ENCODE data around the gene MRNIP.
A peak's percentile ranks its signal among the peaks of the same experiment; 100 is the strongest.

DNA sequence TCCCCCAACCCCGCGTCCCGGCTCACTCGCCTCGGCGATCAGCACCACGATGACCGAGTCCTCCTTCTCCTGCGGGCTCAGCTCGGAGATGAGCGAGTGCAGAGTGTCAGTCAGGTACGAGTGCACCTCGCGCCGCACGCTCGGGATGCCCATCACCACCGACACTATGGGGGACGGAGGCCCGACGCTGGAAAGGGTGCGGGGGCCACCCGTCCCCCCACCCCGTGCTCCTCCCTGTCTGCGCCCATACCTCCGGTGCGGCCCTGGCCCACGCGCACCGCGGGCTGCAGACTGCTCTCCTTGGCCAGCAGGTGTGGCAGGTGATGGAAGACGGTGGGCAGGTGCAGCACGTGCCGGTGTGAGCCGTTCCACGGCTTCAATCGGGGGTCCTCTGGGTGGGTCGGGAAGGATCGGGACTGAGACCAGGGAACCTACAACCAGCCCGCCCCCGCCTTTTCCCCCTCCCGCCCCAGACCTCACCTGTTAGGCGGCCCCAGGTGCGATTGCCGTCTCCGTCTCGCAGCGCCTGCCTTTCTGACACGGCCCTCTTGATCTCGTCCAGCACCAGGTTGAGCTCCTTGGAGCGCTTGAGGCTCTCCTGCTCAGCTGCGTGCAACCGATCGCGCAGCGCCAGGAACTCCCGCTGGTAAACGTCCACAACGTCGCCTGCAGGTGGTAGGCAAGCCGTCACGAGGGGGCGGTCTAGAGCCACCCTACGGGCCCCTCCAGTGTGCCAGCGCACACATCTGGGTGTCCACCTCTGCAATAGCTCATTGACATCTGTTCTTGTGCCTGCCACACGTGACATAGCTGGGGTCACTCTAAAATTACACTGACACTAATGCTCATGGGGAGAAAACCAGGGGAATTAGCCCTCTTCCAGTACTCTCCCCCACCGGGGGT, 57.1 kb downstream of the MRNIP start:
- no peak for TF ChIP-seq MAFK (IDR thresholded peaks at IDR 0.05; ENCODE audit: low read depth, low read length)
- TF ChIP-seq, protein P1, sequence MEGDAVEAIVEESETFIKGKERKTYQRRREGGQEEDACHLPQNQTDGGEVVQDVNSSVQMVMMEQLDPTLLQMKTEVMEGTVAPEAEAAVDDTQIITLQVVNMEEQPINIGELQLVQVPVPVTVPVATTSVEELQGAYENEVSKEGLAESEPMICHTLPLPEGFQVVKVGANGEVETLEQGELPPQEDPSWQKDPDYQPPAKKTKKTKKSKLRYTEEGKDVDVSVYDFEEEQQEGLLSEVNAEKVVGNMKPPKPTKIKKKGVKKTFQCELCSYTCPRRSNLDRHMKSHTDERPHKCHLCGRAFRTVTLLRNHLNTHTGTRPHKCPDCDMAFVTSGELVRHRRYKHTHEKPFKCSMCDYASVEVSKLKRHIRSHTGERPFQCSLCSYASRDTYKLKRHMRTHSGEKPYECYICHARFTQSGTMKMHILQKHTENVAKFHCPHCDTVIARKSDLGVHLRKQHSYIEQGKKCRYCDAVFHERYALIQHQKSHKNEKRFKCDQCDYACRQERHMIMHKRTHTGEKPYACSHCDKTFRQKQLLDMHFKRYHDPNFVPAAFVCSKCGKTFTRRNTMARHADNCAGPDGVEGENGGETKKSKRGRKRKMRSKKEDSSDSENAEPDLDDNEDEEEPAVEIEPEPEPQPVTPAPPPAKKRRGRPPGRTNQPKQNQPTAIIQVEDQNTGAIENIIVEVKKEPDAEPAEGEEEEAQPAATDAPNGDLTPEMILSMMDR (conservative IDR thresholded peaks at IDR 0.05; ENCODE audit: low read depth, low read length): peak; percentile 59
- no peak for TF ChIP-seq POLR2A (IDR thresholded peaks at IDR 0.05; ENCODE audit: low read depth, low read length)
- TF ChIP-seq RAD21 (IDR thresholded peaks at IDR 0.05; ENCODE audit: low read length): peak; percentile 67
- no peak for TF ChIP-seq RFX5 (IDR thresholded peaks at IDR 0.05; ENCODE audit: low read depth, low read length)

Data from IMR-90 (cell line).